Heart left ventricle (tissue), 16 donors: ENCODE data around the gene ADGRD1. TPM values are rescaled to one million over a fixed set of nuclear protein-coding genes. Genes with fewer than 3 reads are reported as not detected.
A peak's percentile ranks its signal among the peaks of the same experiment; 100 is the strongest.

Experiments
- ATAC-seq, 4 donors: fragments of 200-7000 bp; cut with Tn5 transposase; one replicate each; pipeline ENCODE4 v1.9.1; 2020 to 2022; ENCODE audit warnings: moderate library complexity in 4 of 4, mild to moderate bottlenecking in 3 of 4, moderate number of reproducible peaks in 1 of 4
- DNase-seq, 5 donors: peaks; one replicate each; pipeline ENCODE4 v3.0.0-alpha.2; 2020
- H3K27ac ChIP-seq, 12 donors: fragments of 200-600 bp; sonication (generic) in 4 of 12; one replicate each; pipeline versions ENCODE4 v1.5.0 to v1.8.0; 2016 to 2022; ENCODE audit warnings: mild to moderate bottlenecking in 2 of 12
- H3K27me3 ChIP-seq, 9 donors: fragments of 200-600 bp; sonication (generic) in 2 of 9; one replicate each; pipeline versions ENCODE4 v1.5.1 to v1.8.0; 2016 to 2022; ENCODE audit warnings: mild to moderate bottlenecking in 3 of 9
- H3K36me3 ChIP-seq, 9 donors: fragments of 200-600 bp; sonication (generic) in 2 of 9; one replicate each; pipeline versions ENCODE4 v1.5.0 to v1.8.0; 2018 to 2022; ENCODE audit warnings: mild to moderate bottlenecking in 2 of 9
- H3K4me1 ChIP-seq, 12 donors: fragments of 200-600 bp; sonication (generic) in 4 of 12; one replicate each; pipeline versions ENCODE4 v1.5.0 to v1.8.0; 2016 to 2022; ENCODE audit warnings: mild to moderate bottlenecking in 3 of 12
- H3K4me3 ChIP-seq, 12 donors: fragments of 200-600 bp; sonication (generic) in 4 of 12; one replicate each; pipeline versions ENCODE4 v1.5.0 to v1.8.0; 2017 to 2022; ENCODE audit warnings: mild to moderate bottlenecking in 9 of 12, moderate library complexity in 4 of 12
- H3K9me3 ChIP-seq, 12 donors: fragments of 200-600 bp; sonication (generic) in 4 of 12; one replicate each; pipeline versions ENCODE4 v1.5.0 to v1.8.0; 2016 to 2022; ENCODE audit warnings: mild to moderate bottlenecking in 1 of 12
- CTCF ChIP-seq, 12 donors: fragments of 200-600 bp; sonication (generic) in 4 of 12; IDR thresholded peaks; one replicate each; pipeline versions ENCODE4 v1.5.0 to v1.8.0; 2018 to 2022; ENCODE audit warnings: antibody characterized with exemption in 12 of 12, mild to moderate bottlenecking in 5 of 12
- POLR2A ChIP-seq, 2 donors: fragments of 450-650 bp; IDR thresholded peaks; one replicate each; pipeline ENCODE4 v1.6.1; 2017; ENCODE audit warnings: antibody characterized with exemption in 2 of 2, mild to moderate bottlenecking in 2 of 2, moderate library complexity in 2 of 2
- WGBS, 4 donors: extraction: QIAGEN DNeasy Blood & Tissue Kit in 2 of 4; methylation state at CpG; one replicate each; pipeline versions ENCODE4 v1.1.5 to v1.1.7; 2013 to 2018; 5-methylcytosine and 5-hydroxymethylcytosine counted together
- intact Hi-C, 10 donors: fragments of 100-400 bp; cut with DNase I; formaldehyde crosslinking; loops; one replicate each; pipeline versions ENCODE4 v1.11.1 to v1.14.2; 2022
- polyA plus RNA-seq, 2 donors: library from polyadenylated mRNA; stranded (reverse); fragments of 200-250 nt; gene quantifications; one replicate each; pipeline ENCODE4 v1.2.3, GENCODE V29; 2013
- total RNA-seq, 9 donors: library from RNA; depleted of rRNA in 2 of 9; stranded (reverse); fragments of >200 nt in 2 of 9; fragmentation: NEBNext Ultra II Directional in 3 of 9; extraction: Animal tissue kit (Norgen Biotek cat#: 25700) in 3 of 9; gene quantifications; one replicate each; pipeline versions ENCODE4 v1.1.0 to v1.2.4, GENCODE V29; 2016 to 2023
- donor health status: ischemic (EF 13 %, LVEDD 7.1; RV severe dilation, severe dysfunction).
- donor health status: healthy with polysubstance abuse.
- donor health status: DM: no; HTN: yes; CAD: no.
- donor health status: DM: no; HTN: no; CAD: no.
- donor health status: ischemic (EF 25% LVEDD 6.9; RV normal size, moderate dysfunction).
- donor health status: ischemic (EF 25% LVEDD 5.7; RV mildly dilated, moderate dysfunction).
- donor health status: healthy.
- donor health status: DM: yes; HTN: yes; CAD: no.
- donor health status: ischemic (EF 35%, LVEDD 5.7; RV mildly dilated, moderate dysfunction).
- donor health status: nonischemic (EF 11% LVEDD 7.7; RV severe dilation, severe dysfunction).
- donor health status: DM: yes; HTN: yes; CAD: no.
- donor health status: PGD.
- donor health status: ischemic (EF 29% LVEDD 5.4; RV normal size, mild dysfunction).
- donor health status: nonischemic (EF 23%, LVEDD 6.1; RV moderate dilation, normal function).

ADGRD1 gene
- total and polyA plus RNA-seq, 11 donors, result 22.7 to 109 (median 66.3) TPM

DNA sequence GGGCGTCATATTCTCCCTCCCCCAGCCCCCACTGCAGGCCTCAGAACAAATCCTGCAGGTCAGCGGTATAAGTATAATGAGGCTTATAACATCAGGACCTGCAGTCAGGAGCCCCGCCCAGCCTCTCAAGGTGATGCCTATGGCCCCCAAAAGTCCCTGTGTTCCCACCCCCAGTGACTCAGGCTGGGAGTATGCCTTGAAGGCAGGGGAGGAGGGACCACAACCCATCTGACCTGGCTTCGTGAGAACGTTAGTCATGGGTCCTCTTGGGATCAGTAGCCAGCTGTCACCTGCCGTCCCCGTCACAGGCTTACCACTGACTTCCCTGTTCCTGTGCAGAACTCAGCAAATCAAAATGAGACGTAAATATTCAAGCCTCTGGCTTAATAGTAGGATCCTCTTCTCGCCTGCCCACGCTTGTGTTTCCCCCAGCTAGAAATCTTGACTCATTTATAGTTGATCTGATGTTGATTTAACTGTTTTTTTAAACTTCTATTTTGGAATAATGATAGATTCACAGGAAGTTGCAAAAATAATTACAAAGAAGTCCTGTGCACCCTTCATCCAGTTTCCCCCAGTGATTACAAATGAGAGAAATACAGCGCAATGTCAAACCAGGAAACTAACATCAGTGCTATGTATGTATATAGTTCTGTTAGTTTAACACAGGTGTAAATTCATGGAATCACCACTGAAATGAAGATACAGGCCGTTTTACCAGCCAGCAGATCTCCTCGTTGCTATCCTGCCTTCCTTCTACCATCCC is 107.5 kb downstream of the ADGRD1 start:
- no peak for TF ChIP-seq CTCF (IDR thresholded peaks at IDR 0.05)
- no peak for TF ChIP-seq POLR2A (IDR thresholded peaks at IDR 0.05)
- DNase-seq, result peak in 2 of 5 donors; percentile 7
- no peaks in the 10 kb centered on the region for H3K27me3 ChIP-seq
- WGBS, 4 donors, result 90 to 96% (median 91%) methylated on average over 12 to 13 of the region's 13 CpGs
- no peak overlapping the region for H3K4me3 ChIP-seq
- H3K4me1 ChIP-seq, result peaks cover 0 to 38% (median 13%) of the 10 kb centered on the region in 12 donors
- H3K9me3 ChIP-seq, result peaks cover 0 to 13% (median 0%) of the 10 kb centered on the region in 12 donors
- ATAC-seq, result no peak
- intact Hi-C loops, result no loop called here
- H3K27ac ChIP-seq, result no peak overlapping the region
- H3K36me3 ChIP-seq, result peaks cover 0 to 4% (median 0%) of the 10 kb centered on the region in 9 donors

- peaks cover 0 to 13% (median 0%) of the 10 kb centered on the region in 12 donors for H3K9me3 ChIP-seq
- no peak overlapping the region for H3K27ac ChIP-seq
- ATAC-seq (no peak), DNase-seq (no peak)
- 72 to 87% (median 75%) methylated on average over 3 of the region's 3 CpGs for WGBS, 4 donors
- intact Hi-C loops, result no loop called here
- peaks cover 0 to 48% (median 18%) of the 10 kb centered on the region in 12 donors for H3K4me1 ChIP-seq
- peaks cover 0 to 3% (median 0%) of the 10 kb centered on the region in 9 donors for H3K36me3 ChIP-seq
- TF ChIP-seq CTCF (IDR thresholded peaks at IDR 0.05) (no peak), POLR2A (IDR thresholded peaks at IDR 0.05) (no peak)
- H3K4me3 ChIP-seq, result no peak overlapping the region
- no peaks in the 10 kb centered on the region for H3K27me3 ChIP-seq
Measured at GRCh38 chr12:131063413-131063812, 109.7 kb downstream of the ADGRD1 start.

- 93 to 99% (median 95%) methylated on average over 2 of the region's 2 CpGs for WGBS, 4 donors
- no peak overlapping the region for H3K27ac ChIP-seq
- peaks cover 0 to 3% (median 0%) of the 10 kb centered on the region in 9 donors for H3K36me3 ChIP-seq
- H3K4me1 ChIP-seq, result peaks cover 0 to 52% (median 18%) of the 10 kb centered on the region in 12 donors
- DNase-seq (no peak), ATAC-seq (no peak)
- TF ChIP-seq POLR2A (IDR thresholded peaks at IDR 0.05), result no peak
- TF ChIP-seq CTCF (IDR thresholded peaks at IDR 0.05), result no peak
- no peaks in the 10 kb centered on the region for H3K27me3 ChIP-seq
- H3K4me3 ChIP-seq, result no peak overlapping the region
- intact Hi-C loops, result no loop called here
- peaks cover 0 to 12% (median 0%) of the 10 kb centered on the region in 12 donors for H3K9me3 ChIP-seq
Measured at GRCh38 chr12:131063960-131064359, 110.3 kb downstream of the ADGRD1 start.

DNA sequence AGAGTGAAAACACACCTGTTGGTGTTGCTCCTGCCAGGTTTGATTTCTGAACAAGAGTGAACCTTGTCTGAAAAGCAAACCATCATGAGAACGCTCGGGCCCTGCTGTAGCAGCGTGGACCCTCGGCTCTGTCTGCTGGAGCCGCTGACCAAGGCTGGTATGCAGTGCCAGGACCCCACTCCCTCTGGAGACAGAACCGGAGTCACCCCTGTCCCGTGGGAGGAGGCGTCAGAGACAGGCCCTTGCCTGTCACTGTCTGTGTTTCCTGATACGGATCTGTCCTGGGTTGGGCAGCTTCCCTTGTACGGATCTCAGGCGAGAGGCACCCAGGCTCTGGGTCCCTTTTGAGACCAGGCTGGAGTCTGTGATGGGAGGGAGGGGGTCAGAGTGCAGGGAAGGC is 111.6 kb downstream of the ADGRD1 start:
- Histone ChIP-seq H3K27me3 (no peaks in the 10 kb centered on the region), H3K4me3 (no peak overlapping the region), H3K27ac (peak overlapping the region in 5 of 12 donors; percentile 33 to 73 (median 70)), H3K4me1 (peaks cover 0 to 52% (median 18%) of the 10 kb centered on the region in 12 donors), H3K9me3 (peaks cover 0 to 4% (median 0%) of the 10 kb centered on the region in 12 donors), H3K36me3 (peaks cover 0 to 3% (median 0%) of the 10 kb centered on the region in 9 donors)
- intact Hi-C loops, result no loop called here
- TF ChIP-seq CTCF (IDR thresholded peaks at IDR 0.05), result no peak
- no peak for TF ChIP-seq POLR2A (IDR thresholded peaks at IDR 0.05)
- peak in 3 of 5 donors; percentile 5 to 18 (median 17) for DNase-seq
- ATAC-seq, result peak in 1 of 4 donors; percentile 17
- 64 to 74% (median 68%) methylated on average over 8 to 11 of the region's 11 CpGs for WGBS, 4 donors
